Measurements from ENCODE around the gene PHF8. TPM values are rescaled to one million over a fixed set of nuclear protein-coding genes. Genes with fewer than 3 reads are reported as not detected.

Gene PHF8
- 4.0 and 6.7 TPM in 2 replicates for total RNA-seq (2014; rRNA removed; shearing (Covaris generic); ENCODE audit: low replicate concordance)

- Histone ChIP-seq H3K4me3 (peak within 1 kb of the TSS; percentile 82), H3K27me3 (no peaks in the 10 kb centered on the region), H3K9me3 (no peaks in the 10 kb centered on the region), H3K36me3 (peaks cover 3% of the 10 kb centered on the region; the same call in 1 of the 2 replicates)
- peak; percentile 90 for DNase-seq
Measured at GRCh38 chrX:54044126-54044876, at the start of gene PHF8. Gene PHF8, minus strand, starts transcription at chrX:54044473. Its CDS starts 1,745 bp downstream, at chrX:54042728.

GRCh38 chrX:54093571-54093970 is 49.3 kb upstream of the PHF8 start:
- Histone ChIP-seq H3K9me3 (no peaks in the 10 kb centered on the region), H3K4me3 (no peak overlapping the region), H3K36me3 (no peaks in the 10 kb centered on the region), H3K27me3 (no peaks in the 10 kb centered on the region)
- no peak for DNase-seq

GRCh38 chrX:54093159-54093558 is 48.9 kb upstream of the PHF8 start:
- no peaks in the 10 kb centered on the region for H3K36me3 ChIP-seq

GRCh38 chrX:54090880-54091279 is 46.6 kb upstream of the PHF8 start:
- Histone ChIP-seq H3K4me3 (no peak overlapping the region), H3K9me3 (no peaks in the 10 kb centered on the region), H3K27me3 (no peaks in the 10 kb centered on the region), H3K36me3 (no peaks in the 10 kb centered on the region)
- DNase-seq: no peak

More at GRCh38 chrX:54093159-54093558, 48.9 kb upstream of the PHF8 start:
- Histone ChIP-seq H3K4me3 (no peak overlapping the region), H3K27me3 (no peaks in the 10 kb centered on the region), H3K9me3 (no peaks in the 10 kb centered on the region)
- no peak for DNase-seq

- no peak for DNase-seq
- H3K4me3 ChIP-seq: no peak overlapping the region
- H3K27me3 ChIP-seq: no peaks in the 10 kb centered on the region
- no peaks in the 10 kb centered on the region for H3K36me3 ChIP-seq
- no peaks in the 10 kb centered on the region for H3K9me3 ChIP-seq
Measured at GRCh38 chrX:54089191-54089590, 44.9 kb upstream of the PHF8 start.

- Histone ChIP-seq H3K9me3 (no peaks in the 10 kb centered on the region), H3K36me3 (no peaks in the 10 kb centered on the region)
- no peak for DNase-seq
Measured at GRCh38 chrX:54087661-54088060, 43.4 kb upstream of the PHF8 start.

GRCh38 chrX:54085666-54086065 is 41.4 kb upstream of the PHF8 start:
- H3K4me3 ChIP-seq: no peak overlapping the region
- no peak for DNase-seq
- no peaks in the 10 kb centered on the region for H3K9me3 ChIP-seq
- H3K27me3 ChIP-seq: no peaks in the 10 kb centered on the region
- H3K36me3 ChIP-seq: no peaks in the 10 kb centered on the region

More at GRCh38 chrX:54087661-54088060, 43.4 kb upstream of the PHF8 start:
- no peaks in the 10 kb centered on the region for H3K27me3 ChIP-seq
- no peak overlapping the region for H3K4me3 ChIP-seq

GRCh38 chrX:54076903-54077302 is 32.6 kb upstream of the PHF8 start:
- Histone ChIP-seq H3K9me3 (no peaks in the 10 kb centered on the region), H3K27me3 (no peaks in the 10 kb centered on the region), H3K4me3 (no peak overlapping the region), H3K36me3 (no peaks in the 10 kb centered on the region)
- peak; percentile 9 for DNase-seq

- no peak overlapping the region for H3K4me3 ChIP-seq
- no peaks in the 10 kb centered on the region for H3K36me3 ChIP-seq
- H3K27me3 ChIP-seq: no peaks in the 10 kb centered on the region
- no peak for DNase-seq
- H3K9me3 ChIP-seq: no peaks in the 10 kb centered on the region
Measured at GRCh38 chrX:54074826-54075225, 30.6 kb upstream of the PHF8 start.

- no peak overlapping the region for H3K4me3 ChIP-seq
- H3K9me3 ChIP-seq: no peaks in the 10 kb centered on the region
- no peaks in the 10 kb centered on the region for H3K36me3 ChIP-seq
- no peaks in the 10 kb centered on the region for H3K27me3 ChIP-seq
- no peak for DNase-seq
Measured at GRCh38 chrX:54067766-54068165, 23.5 kb upstream of the PHF8 start.

GRCh38 chrX:54066841-54067240 is 22.6 kb upstream of the PHF8 start:
- no peaks in the 10 kb centered on the region for H3K27me3 ChIP-seq
- no peak for DNase-seq
- no peak overlapping the region for H3K4me3 ChIP-seq
- H3K9me3 ChIP-seq: no peaks in the 10 kb centered on the region
- no peaks in the 10 kb centered on the region for H3K36me3 ChIP-seq

GRCh38 chrX:54064564-54064963 is 20.3 kb upstream of the PHF8 start:
- H3K9me3 ChIP-seq: no peaks in the 10 kb centered on the region
- H3K27me3 ChIP-seq: no peaks in the 10 kb centered on the region
- no peak for DNase-seq
- H3K36me3 ChIP-seq: no peaks in the 10 kb centered on the region
- no peak overlapping the region for H3K4me3 ChIP-seq

- DNase-seq: no peak
- Histone ChIP-seq H3K4me3 (no peak overlapping the region), H3K9me3 (no peaks in the 10 kb centered on the region), H3K36me3 (no peaks in the 10 kb centered on the region), H3K27me3 (no peaks in the 10 kb centered on the region)
Measured at GRCh38 chrX:54063361-54063760, 19.1 kb upstream of the PHF8 start.

- no peak for DNase-seq
- Histone ChIP-seq H3K4me3 (no peak overlapping the region), H3K9me3 (no peaks in the 10 kb centered on the region), H3K27me3 (no peaks in the 10 kb centered on the region), H3K36me3 (no peaks in the 10 kb centered on the region)
Measured at GRCh38 chrX:54049801-54050200, 5.5 kb upstream of the PHF8 start.

- no peaks in the 10 kb centered on the region for H3K9me3 ChIP-seq
- H3K27me3 ChIP-seq: no peaks in the 10 kb centered on the region
- no peak for DNase-seq
- H3K4me3 ChIP-seq: no peak overlapping the region
- no peaks in the 10 kb centered on the region for H3K36me3 ChIP-seq
Measured at GRCh38 chrX:54048412-54048811, 4.1 kb upstream of the PHF8 start.

GRCh38 chrX:54045563-54046228 is 1.4 kb upstream of the PHF8 start:
- H3K36me3 ChIP-seq: peaks cover 3% of the 10 kb centered on the region; the same call in 1 of the 2 replicates
- H3K27me3 ChIP-seq: no peaks in the 10 kb centered on the region
- no peak overlapping the region for H3K4me3 ChIP-seq
- no peaks in the 10 kb centered on the region for H3K9me3 ChIP-seq
- DNase-seq: no peak

GRCh38 chrX:54044877-54045338 is 635 bp upstream of the PHF8 start:
- DNase-seq: no peak
- no peaks in the 10 kb centered on the region for H3K9me3 ChIP-seq
- peak overlapping the region; percentile 82 for H3K4me3 ChIP-seq
- no peaks in the 10 kb centered on the region for H3K27me3 ChIP-seq
- H3K36me3 ChIP-seq: peaks cover 3% of the 10 kb centered on the region; the same call in 1 of the 2 replicates

Data from MG63 (cell line).